ENCODE data around the gene TNIP3.
A peak's percentile ranks its signal among the peaks of the same experiment; 100 is the strongest.

TNIP3 gene

DNA sequence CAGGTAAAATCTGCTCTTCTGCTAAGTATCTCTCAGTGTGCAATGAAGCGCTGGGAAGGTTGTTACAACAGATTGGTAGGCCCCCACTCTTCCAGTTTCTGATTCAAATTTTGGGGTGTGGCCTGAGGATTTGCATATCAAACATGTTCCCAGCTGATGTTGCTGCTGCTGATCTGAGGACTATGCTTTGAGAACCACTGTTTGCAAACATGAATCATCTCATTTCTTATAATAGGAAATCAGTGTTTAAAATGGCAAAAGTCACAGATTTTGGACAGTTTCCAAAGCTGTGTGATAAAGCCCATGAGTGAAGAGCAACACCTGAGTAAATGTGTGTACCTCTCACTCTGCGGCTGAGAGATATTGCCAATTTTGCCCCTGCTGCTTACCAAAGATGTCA, 55.6 kb downstream of the TNIP3 start:
- no peak for DNase-seq (ENCODE audit: low read depth)
- TF ChIP-seq, protein P1, sequence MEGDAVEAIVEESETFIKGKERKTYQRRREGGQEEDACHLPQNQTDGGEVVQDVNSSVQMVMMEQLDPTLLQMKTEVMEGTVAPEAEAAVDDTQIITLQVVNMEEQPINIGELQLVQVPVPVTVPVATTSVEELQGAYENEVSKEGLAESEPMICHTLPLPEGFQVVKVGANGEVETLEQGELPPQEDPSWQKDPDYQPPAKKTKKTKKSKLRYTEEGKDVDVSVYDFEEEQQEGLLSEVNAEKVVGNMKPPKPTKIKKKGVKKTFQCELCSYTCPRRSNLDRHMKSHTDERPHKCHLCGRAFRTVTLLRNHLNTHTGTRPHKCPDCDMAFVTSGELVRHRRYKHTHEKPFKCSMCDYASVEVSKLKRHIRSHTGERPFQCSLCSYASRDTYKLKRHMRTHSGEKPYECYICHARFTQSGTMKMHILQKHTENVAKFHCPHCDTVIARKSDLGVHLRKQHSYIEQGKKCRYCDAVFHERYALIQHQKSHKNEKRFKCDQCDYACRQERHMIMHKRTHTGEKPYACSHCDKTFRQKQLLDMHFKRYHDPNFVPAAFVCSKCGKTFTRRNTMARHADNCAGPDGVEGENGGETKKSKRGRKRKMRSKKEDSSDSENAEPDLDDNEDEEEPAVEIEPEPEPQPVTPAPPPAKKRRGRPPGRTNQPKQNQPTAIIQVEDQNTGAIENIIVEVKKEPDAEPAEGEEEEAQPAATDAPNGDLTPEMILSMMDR (IDR thresholded peaks at IDR 0.05; ENCODE audit: low read length, missing control alignments), result no peak

DNA sequence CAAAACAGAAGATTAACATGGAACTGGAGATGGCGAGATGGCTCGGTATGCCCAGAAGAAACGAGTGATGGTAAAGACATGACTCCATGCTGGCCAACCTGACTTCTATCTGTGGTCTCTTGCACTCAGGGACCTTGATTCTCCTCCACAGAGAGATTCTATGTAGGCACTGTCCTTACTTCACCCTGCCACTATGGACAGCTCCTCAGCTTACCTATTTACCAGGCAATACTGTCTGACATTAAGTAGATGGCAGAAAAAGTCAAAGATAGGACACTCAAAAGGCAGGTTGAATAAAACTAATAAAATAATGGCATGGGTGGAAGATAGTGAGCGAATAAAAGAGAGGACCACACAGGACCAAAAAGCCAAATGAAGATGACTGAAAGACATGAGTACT, 56.6 kb downstream of the TNIP3 start:
- no peak overlapping the region for H3K4me3 ChIP-seq (replicated peaks; ENCODE audit: low read depth, low read length)
- TF ChIP-seq, protein P1 (IDR thresholded peaks at IDR 0.05; ENCODE audit: low read length, missing control alignments), result no peak
- no peak for DNase-seq (ENCODE audit: low read depth)

More for the DNA sequence above, 55.6 kb downstream of the TNIP3 start:
- H3K4me3 ChIP-seq (replicated peaks; ENCODE audit: low read depth, low read length), result no peak overlapping the region

DNA sequence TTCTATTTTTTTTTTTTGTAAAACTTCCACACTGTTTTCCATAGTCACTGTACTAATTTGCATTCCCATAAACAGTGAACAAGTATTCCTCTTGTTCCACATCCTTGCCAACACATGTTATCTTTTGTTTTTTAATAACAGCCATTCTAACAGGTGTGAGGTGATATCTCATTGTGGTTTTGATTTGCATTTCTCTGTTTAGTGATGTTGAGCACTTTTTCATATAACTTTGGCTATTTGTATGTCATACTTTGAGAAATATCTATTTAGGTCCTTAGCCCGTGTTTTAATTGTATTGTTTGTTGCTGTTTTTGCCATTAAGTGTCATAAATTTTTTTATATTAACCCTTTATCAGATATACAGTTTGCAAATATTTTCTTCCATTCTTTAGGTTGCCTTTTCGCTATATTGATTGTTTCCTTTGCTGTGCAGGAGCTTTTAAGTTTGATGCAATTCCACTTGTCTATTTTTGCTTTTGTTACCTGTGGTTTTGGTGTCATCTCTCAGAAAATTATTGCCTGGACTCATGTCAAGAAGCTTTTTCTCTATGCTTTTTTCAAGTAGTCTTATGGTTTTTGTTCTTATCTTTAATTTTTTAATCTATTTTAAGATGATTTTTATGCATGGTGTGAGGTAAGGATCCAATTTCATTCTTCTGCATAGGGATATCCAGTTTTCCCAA, 63.9 kb downstream of the TNIP3 start:
- TF ChIP-seq, protein P1 (IDR thresholded peaks at IDR 0.05; ENCODE audit: low read length, missing control alignments), result no peak
- H3K4me3 ChIP-seq (replicated peaks; ENCODE audit: low read depth, low read length), result no peak overlapping the region
- DNase-seq (ENCODE audit: low read depth), result no peak

DNA sequence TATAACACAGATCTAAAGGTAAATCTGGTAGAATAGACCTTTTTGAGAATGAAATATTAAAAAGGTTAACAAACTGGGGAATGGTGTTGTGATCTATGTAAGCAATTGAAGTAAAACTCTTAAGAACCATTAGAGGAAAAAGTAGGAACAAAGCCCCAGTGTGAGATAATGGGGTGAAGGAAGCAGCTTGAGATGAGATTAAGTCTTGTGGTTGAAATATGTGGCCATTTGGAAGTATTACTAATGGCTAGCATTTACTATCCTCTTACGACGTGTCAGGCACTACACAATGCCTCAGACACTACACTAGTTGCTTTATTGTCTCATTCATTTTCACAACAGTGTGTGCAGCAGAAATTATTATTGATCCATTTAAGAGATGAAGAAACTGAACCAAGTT, 65.9 kb downstream of the TNIP3 start:
- no peak for DNase-seq (ENCODE audit: low read depth)
- TF ChIP-seq, protein P1 (IDR thresholded peaks at IDR 0.05; ENCODE audit: low read length, missing control alignments), result no peak
- H3K4me3 ChIP-seq (replicated peaks; ENCODE audit: low read depth, low read length), result no peak overlapping the region

DNA sequence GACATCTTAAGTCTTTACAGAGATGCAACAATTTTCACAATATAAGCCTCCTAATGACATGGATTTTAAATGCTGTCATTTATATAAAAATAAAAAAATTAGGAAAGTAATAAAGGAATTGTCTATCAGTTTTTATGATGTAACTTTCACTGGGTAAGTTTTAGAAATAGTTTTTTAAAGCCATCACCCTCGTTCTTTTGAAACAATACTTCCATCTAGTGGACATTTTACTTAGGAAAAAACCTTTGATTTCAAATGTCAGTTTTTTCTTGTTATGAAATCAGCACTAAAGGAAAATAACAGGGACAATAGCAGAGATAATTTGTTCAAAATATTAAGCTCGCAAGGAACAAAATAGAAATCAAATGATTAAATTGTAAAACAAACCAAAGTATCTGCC, 67.5 kb downstream of the TNIP3 start:
- H3K4me3 ChIP-seq (replicated peaks; ENCODE audit: low read depth, low read length), result no peak overlapping the region
- TF ChIP-seq, protein P1 (IDR thresholded peaks at IDR 0.05; ENCODE audit: low read length, missing control alignments), result peak; percentile 52
- peak; percentile 68 for DNase-seq (ENCODE audit: low read depth)

DNA sequence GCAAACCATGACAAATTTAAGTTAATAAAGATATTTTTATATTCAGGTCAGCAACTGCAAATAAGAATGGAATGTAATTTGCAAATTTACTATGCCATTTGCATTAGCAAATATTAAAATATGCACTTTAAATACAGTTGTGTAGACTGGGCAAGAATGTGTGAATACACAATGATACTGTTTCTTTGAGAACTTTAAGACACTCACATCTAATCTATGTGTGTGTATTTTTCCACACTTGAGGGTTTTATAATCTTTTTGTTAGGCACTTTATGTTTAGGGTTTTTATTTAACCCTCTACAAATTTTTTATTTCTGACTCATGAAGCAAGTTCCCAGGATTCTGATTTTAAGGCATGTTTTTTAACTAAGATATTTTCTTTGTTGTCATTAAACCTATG, 67.9 kb downstream of the TNIP3 start:
- DNase-seq (ENCODE audit: low read depth), result no peak
- TF ChIP-seq, protein P1 (IDR thresholded peaks at IDR 0.05; ENCODE audit: low read length, missing control alignments), result no peak
- no peak overlapping the region for H3K4me3 ChIP-seq (replicated peaks; ENCODE audit: low read depth, low read length)

All from fibroblast of pulmonary artery (primary cell).